Measurements from ENCODE around the gene AGMO. TPM values are rescaled to one million over a fixed set of nuclear protein-coding genes. Genes with fewer than 3 reads are reported as not detected.

The AGMO gene
- total RNA-seq, 1 donor from 2014 or later, result 2.9 TPM

DNA sequence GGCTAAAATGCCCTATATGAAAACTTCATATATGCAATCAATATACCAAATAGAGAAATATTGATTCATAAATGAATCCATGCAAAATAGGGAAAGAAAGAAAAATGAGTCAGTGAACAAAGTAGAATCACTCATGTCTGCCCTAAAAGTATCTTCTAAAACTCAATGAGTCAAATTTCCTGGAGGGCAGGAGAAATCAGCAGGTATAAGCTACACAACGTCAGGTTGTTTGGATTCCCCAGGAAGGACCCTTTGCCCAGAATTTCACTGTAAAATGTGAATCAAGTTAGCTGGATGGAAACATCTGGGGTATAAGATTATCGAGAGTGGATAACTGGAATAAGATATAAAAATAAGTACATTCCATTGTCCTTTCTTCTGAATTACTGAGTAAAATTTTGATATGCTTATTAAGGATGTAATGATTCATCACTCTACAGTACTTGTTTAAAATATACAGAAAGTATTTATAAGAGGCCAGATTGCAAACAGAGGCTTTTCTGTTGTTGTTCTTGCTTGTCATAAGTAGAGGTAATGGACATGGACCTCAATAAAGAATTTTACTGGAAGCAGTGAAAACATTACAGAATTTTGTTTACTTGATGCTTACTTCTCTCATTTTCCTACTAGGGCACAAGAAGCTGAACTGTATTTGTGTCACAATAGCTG is 99.0 kb downstream of the AGMO start:
- no peak for DNase-seq (ENCODE audit: low spot score)

DNA sequence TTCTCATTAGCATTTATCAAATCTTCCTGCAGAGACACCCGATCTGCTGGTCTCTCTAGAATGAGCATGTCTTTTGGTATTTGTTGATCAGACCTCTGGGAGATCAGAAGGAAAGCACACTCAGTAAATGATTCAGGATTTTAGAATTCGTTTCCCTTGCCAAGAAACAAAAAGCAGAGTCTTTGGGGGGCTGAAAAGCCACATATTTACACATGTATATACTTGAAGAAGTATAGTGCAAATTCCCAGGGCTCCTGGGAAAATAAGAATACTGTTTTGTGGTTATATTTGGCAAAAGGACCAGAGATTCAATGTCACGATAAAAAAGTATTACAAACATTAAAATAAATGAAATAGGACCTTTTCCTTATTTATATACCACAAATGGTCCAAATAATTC is 100.2 kb downstream of the AGMO start:
- no peak for DNase-seq (ENCODE audit: low spot score)

DNA sequence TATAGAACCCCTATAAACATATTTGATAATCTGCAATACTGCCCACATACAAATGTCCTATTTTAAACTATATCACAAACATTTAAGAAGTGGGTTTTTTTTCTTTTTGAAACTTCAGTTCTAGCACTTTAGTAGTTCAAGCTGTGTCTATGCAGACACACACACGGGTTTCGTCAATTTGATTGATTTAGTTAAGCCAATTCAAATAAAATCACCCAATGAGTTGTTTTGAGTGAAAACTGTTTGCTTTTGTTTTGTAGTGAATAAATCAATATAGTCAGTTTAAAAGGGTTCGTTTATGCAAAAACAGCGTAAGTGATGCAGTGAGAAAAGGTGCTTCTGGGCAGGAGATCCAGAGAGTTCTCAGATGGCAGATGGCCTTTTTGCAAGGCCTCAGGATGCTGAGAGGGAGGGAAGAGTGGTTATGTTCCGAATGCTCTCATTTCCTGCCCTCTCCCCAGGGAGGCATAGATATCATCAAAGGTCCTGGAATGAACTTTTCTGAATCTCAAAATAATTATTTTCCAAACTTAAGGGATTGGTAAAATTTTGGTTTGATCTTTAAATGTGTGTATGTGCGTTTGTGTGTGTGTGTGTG is 102.7 kb downstream of the AGMO start:
- no peak for DNase-seq (ENCODE audit: low spot score)

DNA sequence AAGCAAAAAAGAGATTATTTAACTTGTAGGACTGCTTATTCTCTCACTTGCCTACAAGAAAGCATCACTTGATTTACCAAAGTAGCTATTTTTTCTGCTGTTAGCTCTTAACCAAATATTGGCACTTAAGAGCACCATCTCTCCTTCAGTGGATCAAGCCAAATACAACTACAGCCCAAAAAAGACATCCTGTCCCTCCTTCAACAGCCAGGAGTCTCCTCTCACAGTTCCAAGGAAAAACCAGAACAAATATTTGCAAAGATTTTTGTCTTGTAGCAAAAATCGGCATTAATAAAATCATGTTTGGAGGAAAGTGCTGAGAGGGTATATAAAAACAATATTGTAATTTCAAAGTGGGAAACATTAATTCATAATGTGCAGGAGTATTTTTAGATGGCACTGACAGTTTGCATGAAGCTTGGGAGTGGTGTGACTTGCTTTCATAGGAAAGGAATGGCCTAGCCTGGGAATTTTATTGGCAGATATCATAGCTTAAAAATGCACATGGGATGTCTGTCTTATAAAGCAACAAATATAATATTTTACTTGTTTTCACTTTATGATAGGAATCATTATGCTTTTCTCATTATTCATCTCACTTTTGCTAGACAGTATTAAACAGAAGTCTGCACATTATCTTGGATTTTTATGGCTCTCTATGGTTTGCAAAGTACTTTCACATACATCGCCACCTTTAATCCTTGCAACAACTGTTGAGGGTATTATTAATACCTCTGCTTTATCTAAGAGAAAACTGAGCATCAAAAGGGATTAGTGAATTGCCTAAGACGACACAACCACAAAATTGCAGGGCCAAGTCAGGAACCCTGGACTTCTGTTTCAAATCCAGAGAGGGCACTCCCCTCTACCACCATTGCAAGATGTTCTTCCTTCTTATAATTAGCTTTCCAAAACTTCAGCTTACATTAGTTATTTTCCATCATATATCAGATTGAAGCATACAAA is 103.5 kb downstream of the AGMO start:
- no peak for DNase-seq (ENCODE audit: low spot score)

DNA sequence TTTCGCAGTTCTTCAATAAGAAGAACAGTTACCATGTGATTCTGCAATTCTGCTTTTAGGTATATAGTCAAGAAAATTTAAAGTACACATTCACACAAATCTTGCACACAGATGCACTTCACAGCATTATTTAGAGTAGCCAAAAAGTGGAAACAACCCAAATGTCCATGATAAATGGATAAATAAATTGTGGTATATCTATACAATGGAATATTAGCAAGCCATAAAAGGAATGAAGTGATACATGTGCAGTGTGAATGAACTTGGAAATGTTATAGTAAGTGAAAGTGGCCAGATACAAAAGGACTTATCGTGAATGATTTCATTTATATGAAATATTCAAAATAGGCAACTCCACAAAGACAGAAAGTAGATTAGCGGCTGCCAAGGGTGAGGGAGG is 109.1 kb downstream of the AGMO start:
- no peak for DNase-seq (ENCODE audit: low spot score)

DNA sequence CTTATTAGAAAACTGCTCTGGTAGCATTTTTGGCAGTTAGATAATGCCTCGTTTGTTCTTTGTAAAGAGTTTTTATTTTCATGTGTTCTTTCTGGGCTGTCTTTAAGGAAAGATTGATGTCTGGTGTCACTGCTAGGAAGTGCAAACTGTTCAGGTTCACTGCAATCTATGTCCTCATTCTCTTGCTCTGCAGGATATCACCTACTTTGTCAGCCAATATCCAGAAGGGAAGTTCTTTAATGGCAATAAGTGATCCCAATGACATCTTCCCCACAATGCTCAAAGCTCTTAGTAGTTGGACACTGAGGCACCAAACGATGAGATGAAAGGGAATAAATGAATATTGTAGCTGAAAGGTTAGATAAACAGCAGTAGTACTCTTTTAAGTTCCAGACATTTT is 115.1 kb downstream of the AGMO start:
- DNase-seq (ENCODE audit: low spot score), result no peak

DNA sequence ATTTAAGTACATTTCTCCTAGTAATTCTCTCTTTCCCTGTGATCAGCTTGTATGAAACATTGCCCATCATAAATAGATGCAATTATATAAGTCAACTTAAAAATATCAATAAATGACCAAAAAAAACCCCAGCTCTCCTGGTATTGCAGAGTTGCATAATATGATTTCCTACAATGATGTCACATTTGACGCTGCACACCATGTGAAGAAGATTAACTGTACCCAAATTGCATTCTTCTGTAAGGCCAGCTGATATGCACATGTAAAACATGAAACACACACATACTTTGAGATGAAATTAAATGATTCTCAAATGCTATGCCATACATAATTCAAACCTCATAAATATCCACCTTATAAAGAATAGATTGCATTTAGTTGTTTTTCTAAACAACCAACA is 115.5 kb downstream of the AGMO start:
- no peak for DNase-seq (ENCODE audit: low spot score)

DNA sequence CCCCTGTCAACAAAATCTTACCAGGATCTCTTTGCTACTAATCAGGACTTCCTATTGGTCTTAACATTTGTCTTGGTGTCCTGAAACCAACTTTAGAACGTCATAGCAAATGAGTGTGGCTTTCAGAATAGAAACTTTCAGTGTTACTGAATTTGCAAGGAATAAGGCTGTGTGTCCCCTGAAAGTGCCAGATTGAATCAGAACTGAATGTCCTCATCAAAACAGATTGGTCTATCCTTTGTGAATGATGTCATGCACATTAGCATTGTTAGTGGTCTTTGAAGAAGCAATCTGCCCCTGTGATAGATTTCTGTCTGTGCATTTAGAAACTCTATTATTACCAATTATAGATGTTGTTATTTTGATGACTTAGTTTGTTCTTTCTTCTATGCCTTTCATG is 119.9 kb downstream of the AGMO start:
- DNase-seq (ENCODE audit: low spot score), result no peak

DNA sequence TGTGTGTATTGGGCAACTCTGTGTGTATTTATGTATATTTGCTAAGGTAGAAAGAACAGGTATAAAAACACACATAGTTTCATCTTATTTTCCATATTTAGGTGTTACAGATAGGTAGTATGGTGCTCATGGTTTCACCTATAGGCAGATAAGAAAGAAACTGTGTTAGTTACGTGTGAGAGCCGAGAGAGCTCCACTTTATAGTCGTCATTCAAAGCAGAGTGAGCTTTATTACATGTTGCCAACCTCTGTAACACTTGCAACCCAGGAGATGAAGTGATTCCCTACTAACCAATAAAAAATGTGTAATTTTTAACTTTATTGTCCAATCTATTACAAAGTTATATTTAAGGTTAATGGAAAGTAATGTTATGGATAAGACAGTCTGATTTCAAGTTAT is 121.3 kb downstream of the AGMO start:
- DNase-seq (ENCODE audit: low spot score), result no peak

DNA sequence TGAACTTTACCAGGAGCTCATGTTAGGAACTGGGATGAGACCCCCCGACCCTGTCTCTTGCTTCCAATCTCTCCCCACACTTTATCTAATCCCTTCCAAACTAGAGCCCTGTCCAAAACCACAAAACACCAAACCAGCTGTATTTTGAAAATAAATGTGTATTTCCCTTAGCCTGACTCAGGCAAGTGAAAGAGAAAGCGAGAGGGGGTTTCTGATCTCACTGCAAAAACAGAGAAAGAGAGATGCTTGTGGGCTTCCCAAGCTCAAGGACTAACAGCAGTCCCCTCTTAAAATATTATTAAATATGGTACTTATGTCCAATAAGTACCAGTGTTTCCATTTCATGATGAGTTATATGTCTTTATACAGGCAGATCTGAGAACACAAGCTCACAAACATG is 122.0 kb downstream of the AGMO start:
- no peak for DNase-seq (ENCODE audit: low spot score)

DNA sequence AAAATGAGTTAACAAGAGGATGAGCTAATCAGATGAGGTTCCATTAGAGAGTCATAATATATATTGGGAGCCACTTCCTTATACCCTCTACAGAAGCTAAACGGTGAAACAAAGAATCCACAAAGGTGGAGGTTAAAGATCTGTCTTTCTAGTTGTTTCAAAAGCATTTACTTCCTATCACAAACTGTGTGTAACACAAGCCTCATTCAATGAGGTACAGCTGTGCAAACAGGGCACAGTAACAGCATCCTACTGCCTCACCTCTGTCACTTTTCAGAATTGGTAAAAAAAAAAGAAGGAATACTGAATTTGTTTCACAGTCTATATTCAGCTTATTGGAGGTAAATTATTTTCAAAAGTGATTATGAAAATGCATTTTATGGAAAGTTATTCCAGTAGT is 128.7 kb downstream of the AGMO start:
- no peak for DNase-seq (ENCODE audit: low spot score)

DNA sequence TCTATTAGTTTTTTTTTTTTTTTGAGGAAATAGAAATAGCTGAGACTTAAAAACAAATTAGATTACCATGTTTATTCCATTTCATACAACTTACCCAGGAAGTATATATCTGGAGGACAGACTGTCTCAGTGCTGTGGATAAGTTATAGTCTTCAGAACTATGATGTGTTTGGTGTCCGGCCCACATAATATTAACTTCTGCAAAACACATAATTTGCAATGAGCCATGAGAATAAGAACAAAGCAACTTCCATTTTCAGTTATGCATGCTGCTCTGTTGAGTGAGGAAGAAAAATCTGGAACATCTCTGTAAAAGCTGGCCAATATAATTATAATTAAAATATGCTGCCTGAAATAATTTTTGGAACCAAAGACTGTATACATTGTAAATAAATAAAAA is 130.9 kb downstream of the AGMO start:
- DNase-seq (ENCODE audit: low spot score), result no peak

DNA sequence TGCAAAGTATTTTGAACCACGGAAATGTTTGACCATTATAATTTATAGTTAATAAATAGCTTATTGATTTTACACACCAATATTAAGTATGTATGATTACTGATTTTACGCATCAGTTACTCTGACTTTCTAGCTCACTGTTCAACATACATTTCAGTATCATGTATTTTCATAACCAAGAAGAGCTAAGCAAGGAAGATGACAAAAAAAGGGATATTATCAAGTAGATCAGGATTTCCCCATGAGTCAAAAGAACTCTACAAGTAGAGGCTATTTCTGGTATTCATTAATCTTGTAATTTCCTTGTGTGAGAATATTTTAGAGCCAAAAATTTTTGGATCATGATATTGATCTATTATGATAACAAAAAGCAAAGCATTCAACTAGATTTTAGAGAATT is 131.6 kb downstream of the AGMO start:
- no peak for DNase-seq (ENCODE audit: low spot score)

DNA sequence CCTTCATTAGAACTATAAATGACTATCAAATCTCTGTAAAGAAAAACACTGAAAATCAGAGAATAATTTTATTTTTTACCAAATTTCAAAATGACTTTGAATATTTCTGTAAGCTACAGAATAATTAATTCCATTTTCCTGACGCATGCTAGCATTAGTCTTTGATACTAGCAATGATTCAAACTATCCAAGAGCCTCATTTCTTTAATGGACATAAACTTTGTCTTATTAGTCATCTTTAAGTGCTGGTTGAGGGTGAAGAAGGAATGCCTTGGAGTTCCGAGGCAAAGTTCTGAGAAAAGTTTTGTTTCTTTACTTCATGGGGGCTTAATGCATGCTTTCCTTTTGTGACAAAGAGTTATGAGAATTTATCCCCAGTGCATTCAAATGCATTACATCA is 137.3 kb downstream of the AGMO start:
- DNase-seq (ENCODE audit: low spot score), result no peak

DNA sequence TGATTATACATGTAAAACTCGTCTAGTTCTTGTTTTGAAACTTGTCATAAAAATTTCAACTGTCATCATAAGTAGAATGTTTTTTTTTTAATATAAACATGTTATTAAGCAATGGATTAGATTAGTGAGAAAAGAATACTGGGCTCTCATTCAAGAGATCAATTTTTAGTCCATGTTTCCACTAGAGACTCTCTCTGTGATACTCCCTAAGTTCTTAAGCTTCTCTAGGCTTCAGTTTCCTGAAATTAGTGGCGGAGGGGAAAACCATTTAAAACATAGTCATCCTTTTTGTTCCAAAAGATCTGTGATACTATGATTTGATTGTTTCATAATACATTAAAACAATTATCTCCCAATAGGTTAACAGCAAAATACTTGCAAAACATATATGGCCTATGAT is 142.2 kb downstream of the AGMO start:
- DNase-seq (ENCODE audit: low spot score), result no peak

DNA sequence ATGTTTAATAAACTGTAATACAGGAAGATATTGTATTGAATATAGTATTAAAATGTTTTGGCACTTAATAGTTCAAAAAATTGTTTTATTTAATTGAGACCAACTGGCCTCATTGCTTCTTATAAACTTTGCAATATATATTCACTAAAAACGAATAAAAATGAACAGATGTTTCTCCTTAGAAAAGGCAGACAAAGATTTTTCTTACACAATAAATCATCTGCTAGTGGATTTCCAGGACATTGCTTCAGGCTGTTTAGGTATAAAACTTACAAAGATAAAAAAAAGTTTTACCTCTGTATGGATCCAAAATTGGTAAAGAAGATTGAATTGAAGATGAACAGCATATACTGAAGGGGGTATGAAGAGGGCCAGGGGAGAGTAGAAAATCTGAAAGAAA is 143.6 kb downstream of the AGMO start:
- DNase-seq (ENCODE audit: low spot score), result no peak

DNA sequence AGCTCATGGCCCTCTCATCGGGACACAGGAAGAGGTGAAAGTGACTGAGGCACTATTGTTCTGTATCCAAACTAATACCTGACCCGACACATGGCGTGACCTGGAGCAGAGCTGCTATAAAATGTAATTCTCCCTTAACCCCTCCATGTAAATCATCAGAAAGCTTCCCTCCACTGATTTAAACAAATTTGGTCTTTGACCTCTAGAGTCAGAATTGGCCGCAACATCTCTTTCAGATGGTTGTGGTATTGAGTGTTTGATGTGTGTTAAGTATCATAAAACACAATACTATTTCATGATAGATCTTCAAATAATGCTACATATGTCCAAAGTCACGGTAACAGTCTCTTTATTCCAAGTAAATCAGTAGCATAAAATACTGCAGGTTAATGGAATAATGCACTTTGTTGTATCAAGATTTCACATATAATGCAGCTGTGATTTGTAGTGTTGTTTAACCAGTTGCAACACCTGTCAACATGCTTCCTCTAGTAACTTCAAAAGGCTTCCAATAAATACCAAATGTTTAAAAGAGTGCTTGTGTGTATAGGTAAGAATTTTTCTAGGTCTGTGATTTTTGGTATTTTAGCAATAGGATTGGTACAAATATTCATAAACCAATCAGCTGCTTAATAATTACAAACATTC is 144.3 kb downstream of the AGMO start:
- no peak for DNase-seq (ENCODE audit: low spot score)

DNA sequence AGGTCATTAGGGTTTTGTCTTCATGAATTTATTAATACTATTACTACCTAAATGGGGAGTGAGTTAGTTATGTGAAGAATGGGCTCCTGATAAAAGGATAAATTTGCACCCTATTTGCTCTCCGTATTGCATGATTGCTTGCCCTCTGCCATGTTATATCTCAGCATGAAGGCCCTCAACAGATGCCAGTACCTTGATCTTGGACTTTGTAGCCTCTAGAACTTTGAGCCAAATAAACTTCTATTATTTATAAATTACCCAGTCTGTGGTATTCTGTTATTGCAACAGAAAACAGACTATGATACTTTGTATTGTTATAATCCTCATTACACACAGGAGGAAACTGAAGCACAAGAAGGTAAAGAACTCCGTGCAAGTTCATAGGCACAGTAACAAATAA is 150.8 kb downstream of the AGMO start:
- DNase-seq (ENCODE audit: low spot score), result no peak

DNA sequence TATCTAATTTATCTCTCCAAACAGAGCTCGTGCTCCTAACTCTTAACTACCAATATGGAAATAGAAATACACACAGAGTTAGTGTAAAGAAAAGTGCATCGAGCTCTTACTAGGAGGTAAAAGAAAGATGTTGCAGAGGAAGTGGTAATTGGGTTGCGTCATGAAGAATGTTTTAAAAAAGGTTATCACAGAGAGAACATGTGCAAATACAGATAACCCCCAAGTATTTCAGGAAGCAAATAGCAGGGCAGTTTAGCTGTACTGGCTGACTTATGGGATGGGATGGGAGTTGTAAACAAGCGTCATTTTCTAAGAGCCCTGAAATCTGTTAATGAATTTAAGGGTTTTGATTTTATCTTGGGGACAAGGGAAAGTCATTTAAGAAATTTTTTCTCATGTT is 153.9 kb downstream of the AGMO start:
- no peak for DNase-seq (ENCODE audit: low spot score)

DNA sequence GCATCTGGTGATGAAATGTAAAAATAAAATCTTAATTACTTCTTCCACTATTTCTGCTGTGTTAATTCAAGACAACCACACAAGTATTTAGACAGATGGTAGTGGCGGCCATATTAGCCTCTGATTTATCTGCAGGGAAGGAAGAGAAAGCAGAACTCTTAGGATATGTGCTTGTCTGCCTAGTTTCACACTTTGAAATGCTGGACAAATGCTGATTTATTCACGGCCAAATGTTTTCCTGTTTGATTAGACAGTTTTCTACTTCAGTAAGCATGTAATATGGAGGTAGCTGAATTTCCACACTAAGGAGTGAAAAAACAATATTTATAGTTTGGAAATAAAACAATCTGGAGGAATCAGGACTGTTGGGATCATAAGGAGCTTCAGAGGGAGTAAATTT is 158.1 kb downstream of the AGMO start:
- no peak for DNase-seq (ENCODE audit: low spot score)

DNA sequence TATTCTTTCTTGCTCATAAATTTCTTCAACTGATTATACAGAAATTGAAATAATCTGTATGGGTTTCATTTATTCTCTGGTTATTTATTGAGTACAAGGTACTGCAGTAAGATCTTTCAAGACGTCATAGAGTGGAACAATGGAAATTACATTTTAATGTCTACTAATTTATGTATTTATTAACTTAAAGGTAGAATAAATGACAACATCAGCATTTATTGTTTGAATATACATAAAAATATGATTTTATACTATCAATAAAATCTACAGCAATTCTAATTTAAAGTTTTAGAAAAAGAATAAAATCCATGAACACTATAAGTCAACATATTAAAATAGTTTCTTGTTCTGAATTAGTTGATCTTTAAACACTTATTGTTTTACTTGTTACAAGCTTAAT is 158.5 kb downstream of the AGMO start:
- DNase-seq (ENCODE audit: low spot score), result no peak
